GM19467 (cell line): Measurements from ENCODE around the gene HBE1.
"Not testable (repeated sequence)": the region's sequence is repeated elsewhere in the genome, so short reads cannot be mapped to it uniquely, and the experiment has no call there.

Experiments
- ATAC-seq: cut with Tn5 transposase; IDR thresholded peaks from one replicate; pipeline ENCODE4 v1.9.1; 2021; ENCODE audit warnings: mild to moderate bottlenecking, moderate library complexity; ENCODE audit not compliant: unreplicated experiment

Gene HBE1

GRCh38 chr11:5286351-5286750, 16.6 kb upstream of the HBE1 start:
- no peak for ATAC-seq

- ATAC-seq = no peak
These were observed 16.1 kb upstream of the HBE1 start for GRCh38 chr11:5285703-5286340.

DNA sequence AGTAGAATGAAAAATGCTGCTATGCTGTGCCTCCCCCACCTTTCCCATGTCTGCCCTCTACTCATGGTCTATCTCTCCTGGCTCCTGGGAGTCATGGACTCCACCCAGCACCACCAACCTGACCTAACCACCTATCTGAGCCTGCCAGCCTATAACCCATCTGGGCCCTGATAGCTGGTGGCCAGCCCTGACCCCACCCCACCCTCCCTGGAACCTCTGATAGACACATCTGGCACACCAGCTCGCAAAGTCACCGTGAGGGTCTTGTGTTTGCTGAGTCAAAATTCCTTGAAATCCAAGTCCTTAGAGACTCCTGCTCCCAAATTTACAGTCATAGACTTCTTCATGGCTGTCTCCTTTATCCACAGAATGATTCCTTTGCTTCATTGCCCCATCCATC, 14.9 kb upstream of the HBE1 start:
- ATAC-seq = no peak

DNA sequence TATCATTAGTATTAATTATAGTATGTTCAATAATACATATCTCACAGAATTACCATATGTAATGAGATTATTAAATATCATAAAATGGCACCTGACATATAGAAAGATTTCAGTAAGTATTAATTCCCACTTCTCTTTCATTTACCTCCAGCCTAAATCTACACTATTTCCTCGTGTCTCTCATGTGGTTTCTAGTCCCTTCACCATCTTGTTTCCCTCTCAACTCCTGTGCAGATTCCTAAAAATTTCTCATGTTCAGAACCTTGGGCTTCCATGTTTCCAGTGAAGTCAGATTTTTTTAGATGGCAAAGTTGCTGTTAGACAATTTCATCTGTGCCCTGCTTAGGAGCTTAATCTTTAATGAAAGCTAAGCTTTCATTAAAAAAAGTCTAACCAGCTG, 14.1 kb upstream of the HBE1 start:
- ATAC-seq = no peak

- no peak for ATAC-seq
These were observed 13.3 kb upstream of the HBE1 start for GRCh38 chr11:5283086-5283485.

GRCh38 chr11:5282628-5283027, 12.9 kb upstream of the HBE1 start:
- no peak for ATAC-seq

DNA sequence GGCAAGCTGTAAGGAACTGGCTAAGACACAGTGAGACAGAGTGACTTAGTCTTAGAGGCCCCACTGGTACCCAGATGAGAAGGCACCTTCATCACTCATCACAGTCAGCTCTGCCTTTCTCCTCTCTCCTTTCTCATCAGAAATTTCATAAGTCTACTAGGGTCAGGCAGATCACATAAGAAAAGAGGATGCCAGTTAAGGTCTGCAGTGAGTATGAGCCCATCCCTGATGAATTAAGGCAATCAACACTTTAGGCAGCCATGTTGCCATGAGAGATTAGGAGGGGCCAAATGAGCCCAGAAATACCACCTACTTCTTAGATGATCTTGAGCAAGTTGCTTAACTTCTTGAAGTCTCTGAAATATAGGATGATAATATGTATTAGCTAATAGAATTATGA, 11.9 kb upstream of the HBE1 start:
- ATAC-seq = no peak

- peak; percentile 93 for ATAC-seq
These were observed 10.9 kb upstream of the HBE1 start for GRCh38 chr11:5280582-5281102.

DNA sequence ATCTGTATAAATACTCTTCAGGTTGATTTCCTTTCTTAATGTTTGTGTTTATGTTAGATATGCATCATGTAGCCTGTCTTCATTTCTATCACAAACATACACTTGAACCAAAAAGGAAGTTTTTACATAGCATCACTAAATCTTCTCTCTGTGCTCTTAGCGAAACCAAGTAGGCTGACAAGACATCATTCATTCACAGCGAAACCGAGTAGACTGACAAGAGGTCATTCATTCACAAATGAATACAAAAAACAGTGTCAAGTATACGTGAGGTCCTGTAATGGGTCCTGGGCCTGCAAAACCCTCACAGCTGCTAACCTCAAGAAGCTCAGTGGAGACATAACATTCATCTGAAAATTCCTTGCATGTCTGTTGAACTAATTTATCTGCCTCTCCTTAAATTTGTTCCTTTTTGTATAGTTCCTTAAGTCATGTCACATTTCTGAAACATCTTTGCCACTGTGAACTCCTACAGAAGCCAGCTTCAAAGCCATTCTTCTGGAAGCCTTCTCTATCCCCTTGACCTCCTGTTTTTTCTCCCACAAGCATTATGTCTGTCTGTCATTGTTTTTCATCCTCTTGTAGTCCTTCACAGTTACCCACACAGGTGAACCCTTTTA, 9.8 kb upstream of the HBE1 start:
- ATAC-seq = no peak

- no peak for ATAC-seq
These were observed 8.2 kb upstream of the HBE1 start for GRCh38 chr11:5277807-5278382.

GRCh38 chr11:5276697-5277096, 7.0 kb upstream of the HBE1 start:
- ATAC-seq = no peak

DNA sequence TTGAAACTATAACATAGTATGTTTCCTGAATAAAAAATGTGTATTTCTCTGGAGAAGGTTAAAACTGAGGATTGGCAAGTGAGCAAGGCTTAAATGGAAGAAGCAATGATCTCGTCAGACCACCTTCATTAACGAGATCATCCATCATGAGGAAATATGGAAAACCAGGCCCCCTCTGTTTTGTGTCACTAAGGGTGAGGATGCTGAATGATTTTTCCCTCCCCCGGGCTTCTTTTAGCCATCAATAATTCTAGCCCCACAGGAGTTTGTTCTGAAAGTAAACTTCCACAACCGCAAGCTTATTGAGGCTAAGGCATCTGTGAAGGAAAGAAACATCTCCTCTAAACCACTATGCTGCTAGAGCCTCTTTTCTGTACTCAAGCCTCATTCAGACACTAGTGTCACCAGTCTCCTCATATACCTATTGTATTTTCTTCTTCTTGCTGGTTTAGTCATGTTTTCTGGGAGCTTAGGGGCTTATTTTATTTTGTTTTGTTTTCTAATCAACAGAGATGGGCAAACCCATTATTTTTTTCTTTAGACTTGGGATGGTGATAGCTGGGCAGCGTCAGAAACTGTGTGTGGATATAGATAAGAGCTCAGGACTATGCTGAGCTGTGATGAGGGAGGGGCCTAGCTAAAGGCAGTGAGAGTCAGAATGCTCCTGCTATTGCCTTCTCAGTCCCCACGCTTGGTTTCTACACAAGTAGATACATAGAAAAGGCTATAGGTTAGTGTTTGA, 5.8 kb upstream of the HBE1 start:
- no peak for ATAC-seq

GRCh38 chr11:5274395-5274794, 4.7 kb upstream of the HBE1 start:
- no peak for ATAC-seq

DNA sequence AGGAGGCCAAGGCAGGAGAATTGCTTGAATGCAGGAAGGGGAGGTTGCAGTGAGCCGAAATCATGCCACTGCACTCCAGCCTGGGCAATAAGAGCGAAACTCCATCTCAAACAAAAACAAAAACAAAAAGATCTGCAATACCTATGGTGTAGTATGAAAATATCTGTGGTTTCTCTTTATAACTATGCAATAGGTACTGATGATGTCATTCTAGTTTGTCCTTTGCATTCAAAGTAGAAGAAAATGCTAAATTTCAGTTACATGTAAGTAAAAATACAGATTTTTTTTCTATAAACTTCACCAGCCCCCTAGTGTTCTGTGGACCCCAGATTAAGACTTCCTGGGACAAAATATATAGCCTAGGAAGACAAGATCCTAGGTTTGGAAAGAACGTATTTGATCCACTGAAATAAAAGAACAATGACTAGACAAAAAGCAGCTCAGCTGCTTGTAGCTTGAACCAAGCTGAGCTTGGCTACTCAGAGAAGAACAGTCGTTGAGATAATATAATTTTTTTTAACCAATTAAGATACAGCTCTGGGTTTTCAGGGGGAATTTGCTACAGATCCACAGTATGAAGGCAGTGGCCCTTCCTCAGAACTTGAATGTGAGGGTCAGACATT, 2.8 kb upstream of the HBE1 start:
- no peak for ATAC-seq

GRCh38 chr11:5267033-5267563, 2.6 kb downstream of the HBE1 start:
- no peak for ATAC-seq

DNA sequence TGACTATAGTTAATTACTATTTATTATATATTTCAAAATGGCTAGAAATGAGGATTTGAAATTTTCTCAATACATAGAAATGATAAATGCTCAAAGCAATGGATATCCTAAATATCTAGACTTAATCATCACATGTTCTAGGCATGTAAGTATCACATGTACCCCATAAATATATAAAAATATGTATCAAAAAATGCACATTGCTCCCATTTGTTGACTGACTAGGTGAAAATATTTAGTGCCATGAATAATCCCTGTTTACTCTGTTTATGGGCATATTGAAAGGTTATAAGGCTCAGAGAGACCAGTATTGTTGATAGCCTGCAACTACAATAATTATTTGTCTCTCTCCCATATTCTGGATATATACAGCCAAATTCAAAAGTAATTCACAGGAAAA, 3.1 kb downstream of the HBE1 start:
- ATAC-seq = no peak

- ATAC-seq = no peak
These were observed 3.9 kb downstream of the HBE1 start for GRCh38 chr11:5265832-5266231.

DNA sequence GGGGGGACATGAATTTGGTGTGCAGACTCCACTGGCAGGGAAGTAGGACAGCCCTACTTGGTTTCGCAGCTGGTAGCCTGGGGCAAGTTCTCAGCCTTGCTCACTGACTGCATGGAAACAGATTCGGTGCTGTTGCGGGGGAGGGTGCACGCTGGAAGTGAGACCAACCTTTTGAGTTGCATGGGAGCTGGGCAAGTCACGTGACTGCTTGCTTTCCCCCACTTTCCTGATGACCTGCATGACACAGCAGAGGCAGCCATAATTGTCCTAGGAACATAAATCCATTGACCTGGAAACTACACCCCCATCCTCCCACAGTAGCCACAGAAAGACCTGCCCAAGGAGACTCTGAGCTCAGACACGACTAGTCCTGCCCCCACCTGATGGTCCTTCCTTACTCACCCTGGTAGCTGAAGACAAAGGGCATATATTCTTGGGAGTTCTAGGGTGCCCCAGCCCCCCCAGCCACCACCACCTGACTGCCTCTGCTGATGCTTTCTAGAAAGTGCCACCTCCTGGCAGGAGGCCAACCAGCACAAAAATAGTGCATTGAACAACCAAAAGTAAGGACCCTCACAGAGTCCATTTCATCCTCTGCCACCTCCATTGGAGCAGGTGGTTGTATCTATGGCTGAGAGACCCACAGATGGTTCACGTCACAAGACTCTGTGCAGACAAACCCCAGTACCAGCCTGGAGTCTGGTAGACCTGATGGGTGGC, 11.0 kb downstream of the HBE1 start:
- no peak for ATAC-seq

GRCh38 chr11:5257296-5257695, 12.4 kb downstream of the HBE1 start:
- ATAC-seq = no peak

DNA sequence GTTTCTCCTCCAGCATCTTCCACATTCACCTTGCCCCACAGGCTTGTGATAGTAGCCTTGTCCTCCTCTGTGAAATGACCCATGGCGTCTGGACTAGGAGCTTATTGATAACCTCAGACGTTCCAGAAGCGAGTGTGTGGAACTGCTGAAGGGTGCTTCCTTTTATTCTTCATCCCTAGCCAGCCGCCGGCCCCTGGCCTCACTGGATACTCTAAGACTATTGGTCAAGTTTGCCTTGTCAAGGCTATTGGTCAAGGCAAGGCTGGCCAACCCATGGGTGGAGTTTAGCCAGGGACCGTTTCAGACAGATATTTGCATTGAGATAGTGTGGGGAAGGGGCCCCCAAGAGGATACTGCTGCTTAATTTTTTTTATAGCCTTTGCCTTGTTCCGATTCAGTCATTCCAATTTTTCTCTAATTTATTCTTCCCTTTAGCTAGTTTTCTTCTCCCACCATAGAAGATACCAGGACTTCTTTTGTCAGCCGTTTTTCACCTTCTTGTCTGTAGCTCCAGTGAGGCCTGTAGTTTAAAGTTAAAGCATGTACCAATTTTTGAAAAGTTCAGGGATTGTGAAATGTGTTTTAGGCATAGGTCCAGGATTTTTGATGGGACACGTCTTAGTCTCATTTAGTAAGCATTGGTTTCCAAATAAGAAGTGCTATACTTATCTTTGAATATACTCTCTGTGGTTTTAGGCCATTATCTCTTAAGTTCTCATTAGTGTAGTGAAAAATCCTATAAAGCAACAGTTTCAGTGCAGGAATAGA, 14.9 kb downstream of the HBE1 start, which contains the start of gene HBG2:
Gene HBG2 (minus strand): TSS at position 136 of the 768 bp plus-strand sequence. CDS start 53 bp downstream, at position 83.
- ATAC-seq = not testable (repeated sequence)
